ENCODE measurements around the gene PCDHGA2. TPM values are rescaled to one million over a fixed set of nuclear protein-coding genes. Genes with fewer than 3 reads are reported as not detected.
"Not testable (repeated sequence)": the region's sequence is repeated elsewhere in the genome, so short reads cannot be mapped to it uniquely, and the experiment has no call there.

PCDHGA2 gene
- total RNA-seq, 2 donors from 2014 or later: not detected

GRCh38 chr5:141384471-141385267 is 46.1 kb downstream of the PCDHGA2 start:
- H3K27me3 Mint-ChIP-seq: peaks cover 54% of the 10 kb centered on the region

GRCh38 chr5:141387557-141388311 is 49.2 kb downstream of the PCDHGA2 start, which contains the start of gene PCDHGB4:
PCDHGB4 (plus strand) TSS chr5:141387698; CDS start chr5:141387885, 187 bp downstream.
- H3K27me3 Mint-ChIP-seq: peaks cover 60% of the 10 kb centered on the region
- peak; percentile 48 for ATAC-seq (replicated peaks)

More at GRCh38 chr5:141384471-141385267, 46.1 kb downstream of the PCDHGA2 start:
- H3K4me3 Mint-ChIP-seq: no peak overlapping the region
- H3K4me1 Mint-ChIP-seq: no peaks in the 10 kb centered on the region
- peaks cover 11% of the 10 kb centered on the region for H3K36me3 Mint-ChIP-seq (ENCODE audit: low read depth)
- H3K27ac Mint-ChIP-seq: no peak overlapping the region
- no peak for ATAC-seq (replicated peaks)
- peaks cover 14% of the 10 kb centered on the region for H3K9me3 Mint-ChIP-seq

GRCh38 chr5:141388661-141389060 is 50.1 kb downstream of the PCDHGA2 start:
- Mint-ChIP-seq H3K36me3 (ENCODE audit: low read depth) (peaks cover 10% of the 10 kb centered on the region), H3K4me1 (no peaks in the 10 kb centered on the region), H3K27ac (no peak overlapping the region), H3K4me3 (no peak overlapping the region), H3K27me3 (peaks cover 59% of the 10 kb centered on the region), H3K9me3 (peaks cover 22% of the 10 kb centered on the region)
- ATAC-seq (replicated peaks): no peak

More at GRCh38 chr5:141387557-141388311, 49.2 kb downstream of the PCDHGA2 start, which contains the start of gene PCDHGB4:
- Mint-ChIP-seq H3K9me3 (peaks cover 22% of the 10 kb centered on the region), H3K36me3 (ENCODE audit: low read depth) (peaks cover 12% of the 10 kb centered on the region), H3K4me3 (peak within 1 kb of the TSS; percentile 22)
- not testable (repeated sequence) for H3K27ac Mint-ChIP-seq, H3K4me1 Mint-ChIP-seq

- H3K9me3 Mint-ChIP-seq: peaks cover 27% of the 10 kb centered on the region
- H3K27ac Mint-ChIP-seq: no peak overlapping the region
- H3K36me3 Mint-ChIP-seq (ENCODE audit: low read depth): peaks cover 10% of the 10 kb centered on the region
- peaks cover 59% of the 10 kb centered on the region for H3K27me3 Mint-ChIP-seq
- no peak overlapping the region for H3K4me3 Mint-ChIP-seq
- no peaks in the 10 kb centered on the region for H3K4me1 Mint-ChIP-seq
- no peak for ATAC-seq (replicated peaks)
Measured at GRCh38 chr5:141389153-141390042, 50.8 kb downstream of the PCDHGA2 start.

- Mint-ChIP-seq H3K9me3 (peaks cover 21% of the 10 kb centered on the region), H3K27ac (no peak within 1 kb of the TSS), H3K27me3 (peaks cover 54% of the 10 kb centered on the region), H3K4me1 (no peaks in the 10 kb centered on the region), H3K4me3 (no peak within 1 kb of the TSS), H3K36me3 (ENCODE audit: low read depth) (peaks cover 10% of the 10 kb centered on the region)
- ATAC-seq (replicated peaks): no peak
Measured at GRCh38 chr5:141392429-141393198, 54.1 kb downstream of the PCDHGA2 start, which contains the start of gene PCDHGA8. PCDHGA8 (plus strand) TSS chr5:141392633; CDS start chr5:141392814, 181 bp downstream.

Other genes with a start within 250 kb of the PCDHGA2 start
- under 1 TPM; 0.06 to 0.24 TPM for gene PCDHB2, start 244.1 kb upstream of the PCDHGA2 start, total RNA-seq
- under 1 TPM in 1 of 2 donors, not detected in 1; 0.08 TPM for gene PCDHB3, start 238.3 kb upstream of the PCDHGA2 start, total RNA-seq
- gene PCDHB4, start 216.9 kb upstream of the PCDHGA2 start, total RNA-seq: not detected
- gene PCDHB5, start 203.6 kb upstream of the PCDHGA2 start, total RNA-seq: not detected
- gene PCDHB6, start 188.7 kb upstream of the PCDHGA2 start, total RNA-seq: not detected
- not detected for gene PCDHB7, start 166.1 kb upstream of the PCDHGA2 start, total RNA-seq
- gene PCDHB8, start 161.0 kb upstream of the PCDHGA2 start, total RNA-seq: not detected
- gene PCDHB16, start 156.4 kb upstream of the PCDHGA2 start, total RNA-seq: not detected
- gene PCDHB9, start 151.6 kb upstream of the PCDHGA2 start, total RNA-seq: not detected
- not detected for gene PCDHB10, start 146.4 kb upstream of the PCDHGA2 start, total RNA-seq
- gene PCDHB11, start 139.1 kb upstream of the PCDHGA2 start, total RNA-seq: not detected
- not detected for gene PCDHB12, start 130.0 kb upstream of the PCDHGA2 start, total RNA-seq
- under 1 TPM in 1 of 2 donors, not detected in 1; 0.08 TPM for gene PCDHB13, start 124.8 kb upstream of the PCDHGA2 start, total RNA-seq
- gene PCDHB14, start 115.4 kb upstream of the PCDHGA2 start, total RNA-seq: not detected
- gene PCDHB15, start 93.4 kb upstream of the PCDHGA2 start, total RNA-seq: not detected
- gene SLC25A2, start 34.7 kb upstream of the PCDHGA2 start, total RNA-seq: under 1 TPM in 1 of 2 donors, not detected in 1; 0.42 TPM
- 10 to 100 TPM; 45.3 to 50.4 TPM for gene TAF7, start 18.0 kb upstream of the PCDHGA2 start, total RNA-seq
- gene PCDHGA1, start 8.2 kb upstream of the PCDHGA2 start, total RNA-seq: under 1 TPM; 0.09 to 0.16 TPM
- under 1 TPM in 1 of 2 donors, not detected in 1; 0.09 TPM for gene PCDHGA3, start 5.1 kb downstream of the PCDHGA2 start, total RNA-seq
- not detected for gene PCDHGB1, start 11.3 kb downstream of the PCDHGA2 start, total RNA-seq
- gene PCDHGA4, start 16.3 kb downstream of the PCDHGA2 start, total RNA-seq: under 1 TPM in 1 of 2 donors, not detected in 1; 0.32 TPM
- under 1 TPM; 0.17 to 0.34 TPM for gene PCDHGB2, start 21.2 kb downstream of the PCDHGA2 start, total RNA-seq
- gene PCDHGA5, start 25.4 kb downstream of the PCDHGA2 start, total RNA-seq: under 1 TPM in 1 of 2 donors, not detected in 1; 0.11 TPM
- under 1 TPM in 1 of 2 donors, not detected in 1; 0.21 TPM for gene PCDHGB3, start 31.5 kb downstream of the PCDHGA2 start, total RNA-seq
- gene PCDHGA6, start 35.1 kb downstream of the PCDHGA2 start, total RNA-seq: under 1 TPM; 0.06 to 0.40 TPM
- gene PCDHGA7, start 44.0 kb downstream of the PCDHGA2 start, total RNA-seq: under 1 TPM in 1 of 2 donors, not detected in 1; 0.06 TPM
- gene PCDHGB4, start 48.9 kb downstream of the PCDHGA2 start, total RNA-seq: under 1 TPM; 0.06 to 0.08 TPM
- not detected for gene PCDHGA8, start 53.9 kb downstream of the PCDHGA2 start, total RNA-seq
- gene PCDHGB5, start 59.2 kb downstream of the PCDHGA2 start, total RNA-seq: under 1 TPM; 0.09 to 0.24 TPM
- not detected for gene PCDHGA9, start 64.0 kb downstream of the PCDHGA2 start, total RNA-seq
- gene PCDHGB6, start 69.3 kb downstream of the PCDHGA2 start, total RNA-seq: under 1 TPM in 1 of 2 donors, not detected in 1; 0.08 TPM
- under 1 TPM; 0.06 to 0.08 TPM for gene PCDHGA10, start 74.2 kb downstream of the PCDHGA2 start, total RNA-seq
- gene PCDHGB7, start 78.9 kb downstream of the PCDHGA2 start, total RNA-seq: under 1 TPM in 1 of 2 donors, not detected in 1; 0.11 TPM
- gene PCDHGA11, start 82.3 kb downstream of the PCDHGA2 start, total RNA-seq: under 1 TPM in 1 of 2 donors, not detected in 1; 0.09 TPM
- gene PCDHGA12, start 91.7 kb downstream of the PCDHGA2 start, total RNA-seq: not detected
- under 1 TPM in 1 of 2 donors, not detected in 1; 0.56 TPM for gene PCDHGC3, start 137.2 kb downstream of the PCDHGA2 start, total RNA-seq
- gene PCDHGC4, start 146.3 kb downstream of the PCDHGA2 start, total RNA-seq: not detected
- gene PCDHGC5, start 150.3 kb downstream of the PCDHGA2 start, total RNA-seq: not detected

All from activated T-helper 17 cell treated with anti-CD3 and anti-CD28 coated beads, Interleukin-2, amount 50 U/mL, for 72 hours (primary cell).